Ammon's horn (tissue), 1 donor: ENCODE results near the gene SMIM44.

Experiments
- DNase-seq: peaks from one replicate; pipeline ENCODE4 v3.0.0-alpha.2; 2016; ENCODE audit warnings: low spot score

SMIM44 gene

DNA sequence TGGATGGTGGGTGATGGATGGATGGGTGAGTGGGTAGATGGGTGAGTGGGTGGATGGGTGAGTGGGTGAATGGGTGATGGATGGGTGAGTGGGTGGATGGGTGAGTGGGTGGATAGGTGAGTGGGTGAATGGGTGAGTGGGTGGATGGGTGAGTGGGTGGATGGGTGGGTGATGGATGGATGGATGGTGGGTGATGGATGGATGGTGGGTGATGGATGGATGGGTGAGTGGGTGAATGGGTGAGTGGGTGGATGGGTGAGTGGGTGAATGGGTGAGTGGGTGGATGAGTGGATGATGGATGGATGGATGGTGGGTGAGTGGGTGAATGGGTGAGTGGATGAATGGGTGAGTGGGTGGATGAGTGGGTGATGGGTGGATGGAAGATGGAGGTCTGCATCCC, 5.7 kb downstream of the SMIM44 start:
- DNase-seq, result no peak

DNA sequence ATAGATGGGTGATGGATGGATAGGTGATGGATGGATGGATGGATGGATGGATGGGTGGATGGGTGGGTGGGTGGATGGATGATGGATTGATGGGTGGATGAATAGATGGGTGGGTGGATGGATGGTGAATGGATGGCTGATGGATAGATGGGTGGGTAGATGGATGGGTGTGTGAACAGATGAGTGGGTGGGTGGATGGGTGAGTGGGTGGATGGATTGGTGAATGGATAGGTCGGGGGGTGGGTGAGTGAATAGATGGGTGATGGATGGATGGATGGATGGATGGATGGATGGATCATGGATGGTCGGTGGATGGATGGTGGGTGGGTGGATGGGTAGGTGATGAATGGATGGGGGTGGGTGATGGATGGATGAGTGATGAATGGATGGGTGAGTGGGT, 6.4 kb downstream of the SMIM44 start:
- no peak for DNase-seq

DNA sequence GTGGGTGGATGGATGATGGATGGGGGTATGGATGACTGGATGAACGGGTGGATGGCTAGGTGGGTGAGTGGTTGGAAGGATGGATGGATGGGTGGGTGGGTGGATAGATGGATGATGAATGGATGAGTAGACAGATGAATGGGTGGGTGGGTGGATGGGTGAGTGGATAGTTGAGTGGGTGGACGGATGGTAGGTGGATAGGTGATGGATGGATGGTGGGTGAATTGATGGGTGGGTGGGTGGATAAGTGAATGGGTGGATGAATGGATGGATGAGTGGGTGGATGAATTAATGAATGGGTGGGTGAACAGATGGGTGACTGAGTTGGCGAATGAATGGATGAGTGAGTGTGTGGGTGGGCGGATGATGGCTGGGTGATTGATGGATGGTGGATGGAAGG, 7.8 kb downstream of the SMIM44 start:
- no peak for DNase-seq

DNA sequence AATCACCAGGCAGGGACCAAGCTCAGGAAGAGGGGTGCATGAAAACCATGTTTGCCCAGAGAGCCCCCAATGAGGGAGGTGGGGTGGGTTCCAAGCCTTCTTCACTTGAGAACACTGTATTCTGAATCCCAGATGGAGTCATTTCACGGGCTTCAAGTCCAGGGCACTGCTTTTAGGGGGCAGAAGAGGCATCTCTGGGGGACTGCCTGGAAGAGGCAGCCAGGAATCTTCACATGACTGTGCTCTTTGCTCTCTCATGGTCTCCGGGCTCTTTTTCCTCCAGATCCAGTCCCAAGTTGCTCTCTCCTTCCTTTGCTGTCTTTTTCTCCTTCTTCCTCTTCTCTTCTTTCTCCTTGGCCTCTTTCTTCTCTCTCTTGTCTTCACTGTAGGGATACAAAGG, 8.6 kb downstream of the SMIM44 start:
- DNase-seq, result no peak

DNA sequence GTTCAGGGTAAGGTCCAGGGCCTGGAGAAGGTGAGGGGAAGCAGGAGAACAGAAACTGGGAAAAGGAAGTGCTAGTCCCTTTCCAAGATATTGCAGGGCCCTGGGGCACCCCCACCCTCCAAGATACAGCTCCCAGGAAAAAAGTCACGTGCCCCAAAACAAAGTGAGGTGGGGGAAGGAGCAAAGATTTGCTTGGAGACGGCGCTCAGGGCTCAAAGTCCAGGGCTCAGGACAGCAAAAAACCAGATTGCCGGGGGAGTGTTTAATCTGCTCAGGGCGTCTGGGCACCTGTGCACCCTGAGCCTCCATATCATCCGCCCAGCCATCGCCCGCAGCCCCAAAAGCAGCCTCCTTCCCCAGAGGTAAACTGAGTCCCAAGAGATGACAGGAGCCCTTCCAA, 9.2 kb downstream of the SMIM44 start:
- no peak for DNase-seq

DNA sequence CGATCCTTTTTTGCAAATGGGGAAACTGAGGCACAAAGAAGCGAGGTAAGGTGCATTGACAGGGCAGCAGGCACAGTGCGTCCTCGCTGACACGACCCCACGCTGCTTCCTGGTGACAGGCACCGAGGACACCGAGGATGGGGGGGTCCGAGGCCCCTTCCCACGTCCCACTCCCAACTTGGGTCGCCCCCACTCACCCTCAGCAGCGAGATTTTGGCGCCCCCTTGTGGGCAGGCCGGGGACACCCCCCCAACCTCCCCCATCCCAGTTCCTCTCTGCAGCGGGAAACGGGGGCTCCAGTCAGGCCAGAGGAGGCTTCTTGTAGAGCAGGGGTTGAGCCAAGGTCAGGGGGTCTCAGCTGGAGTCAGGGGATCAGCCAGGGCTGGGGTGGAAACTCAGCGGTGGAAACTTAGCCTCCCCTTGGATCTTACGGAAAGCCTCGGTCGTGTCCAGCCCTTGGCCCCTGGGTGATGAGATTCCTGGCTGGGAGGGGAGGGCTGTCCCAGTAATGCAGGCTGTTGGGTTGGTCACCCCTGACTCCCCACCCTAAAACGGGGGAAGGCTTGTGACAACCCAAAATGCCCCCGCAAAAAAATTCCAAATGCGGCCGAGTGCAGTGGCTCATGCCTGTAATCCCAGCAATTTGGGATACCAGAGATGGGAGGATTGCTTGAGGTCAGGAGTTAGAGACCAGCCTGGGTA, 11.1 kb downstream of the SMIM44 start:
- no peak for DNase-seq

DNA sequence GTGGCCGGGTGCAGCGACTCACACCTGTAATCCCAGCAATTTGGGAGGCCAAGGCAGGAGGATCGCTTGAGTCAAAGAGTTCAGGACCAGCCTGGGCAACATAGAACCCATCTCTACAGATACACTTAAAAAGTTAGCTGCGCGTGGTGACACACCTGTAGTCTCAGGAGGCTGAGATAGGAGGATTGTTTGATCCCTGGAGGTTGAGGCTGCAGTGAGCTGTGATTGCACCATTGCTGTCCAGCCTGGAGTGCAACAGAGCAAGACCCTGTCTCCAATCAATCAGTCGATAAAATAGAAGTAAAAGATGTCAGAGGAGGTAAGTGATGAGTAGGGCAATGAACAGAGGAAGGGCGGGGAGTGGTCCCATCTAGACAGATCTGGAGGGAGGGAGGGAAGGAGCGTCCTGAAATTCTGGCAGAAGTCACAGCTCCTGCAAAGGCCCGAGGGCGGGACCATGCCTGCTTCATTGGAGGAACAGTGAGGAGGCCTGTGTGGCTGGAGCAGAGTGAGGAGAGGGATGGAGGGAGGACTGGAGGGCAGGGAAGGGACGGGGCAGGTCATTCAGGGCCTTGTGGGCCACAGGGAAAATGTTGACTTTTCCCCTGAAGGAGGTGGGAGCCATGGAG, 12.6 kb downstream of the SMIM44 start:
- no peak for DNase-seq

DNA sequence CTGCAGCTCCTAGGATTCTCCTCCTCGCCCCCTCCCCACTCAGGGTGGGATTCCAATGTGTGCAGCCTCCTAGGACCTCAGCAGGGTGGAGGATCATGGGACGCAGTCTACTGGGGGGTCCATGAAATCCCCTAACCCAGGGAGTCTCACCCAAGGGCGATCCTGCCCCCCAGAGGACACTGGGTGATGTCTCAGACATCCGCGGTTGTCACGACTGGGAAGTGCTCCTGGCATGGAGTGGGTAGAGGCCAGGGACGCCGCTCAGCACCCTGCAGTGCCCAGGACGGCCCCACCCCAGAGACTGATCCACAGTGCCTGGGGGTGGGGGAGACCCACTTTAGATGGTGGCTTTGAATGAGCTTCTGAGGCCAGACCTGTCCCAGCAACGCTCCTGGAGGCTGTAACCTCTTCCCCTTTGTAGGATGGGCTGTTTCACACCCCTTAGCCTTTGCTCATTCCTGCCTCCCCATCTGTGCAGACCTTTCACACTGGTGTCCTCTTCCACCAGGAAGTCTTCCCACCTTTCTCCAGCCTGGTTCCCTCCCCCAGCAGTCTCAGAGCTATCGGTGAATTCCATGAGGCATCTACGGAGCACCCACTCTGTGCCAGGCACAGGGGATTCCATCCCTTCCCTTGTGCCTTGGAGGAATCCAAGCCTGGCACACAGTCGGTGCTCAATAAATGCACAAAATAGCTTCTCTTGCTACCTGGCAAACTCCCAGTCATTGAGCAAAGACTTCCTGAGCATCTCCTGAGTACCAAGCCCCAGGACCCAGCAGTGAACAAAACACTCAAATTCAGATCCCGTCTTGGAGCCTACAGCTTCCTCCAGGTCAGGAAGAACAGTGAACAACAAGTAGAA, 13.4 kb downstream of the SMIM44 start:
- no peak for DNase-seq

DNA sequence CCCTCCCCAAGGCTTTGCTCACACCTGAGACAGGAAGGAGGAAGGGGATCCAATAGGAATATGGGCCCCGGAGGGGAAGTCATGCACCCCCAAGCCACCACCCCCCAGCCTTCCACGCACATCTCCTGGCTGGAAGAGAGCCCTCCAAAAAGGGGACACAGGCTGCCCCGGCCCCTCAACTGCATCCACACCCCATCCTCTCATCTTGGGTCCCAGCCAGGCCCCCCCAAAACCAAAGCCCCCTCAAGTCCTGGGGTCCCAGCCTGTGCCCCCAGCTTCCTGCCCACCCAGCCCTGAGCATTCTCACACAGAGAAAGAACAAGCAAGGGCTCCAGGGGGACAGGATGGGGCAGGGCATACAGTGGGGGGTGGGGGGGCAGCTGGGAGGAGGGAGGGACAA, 15.0 kb downstream of the SMIM44 start:
- no peak for DNase-seq

DNA sequence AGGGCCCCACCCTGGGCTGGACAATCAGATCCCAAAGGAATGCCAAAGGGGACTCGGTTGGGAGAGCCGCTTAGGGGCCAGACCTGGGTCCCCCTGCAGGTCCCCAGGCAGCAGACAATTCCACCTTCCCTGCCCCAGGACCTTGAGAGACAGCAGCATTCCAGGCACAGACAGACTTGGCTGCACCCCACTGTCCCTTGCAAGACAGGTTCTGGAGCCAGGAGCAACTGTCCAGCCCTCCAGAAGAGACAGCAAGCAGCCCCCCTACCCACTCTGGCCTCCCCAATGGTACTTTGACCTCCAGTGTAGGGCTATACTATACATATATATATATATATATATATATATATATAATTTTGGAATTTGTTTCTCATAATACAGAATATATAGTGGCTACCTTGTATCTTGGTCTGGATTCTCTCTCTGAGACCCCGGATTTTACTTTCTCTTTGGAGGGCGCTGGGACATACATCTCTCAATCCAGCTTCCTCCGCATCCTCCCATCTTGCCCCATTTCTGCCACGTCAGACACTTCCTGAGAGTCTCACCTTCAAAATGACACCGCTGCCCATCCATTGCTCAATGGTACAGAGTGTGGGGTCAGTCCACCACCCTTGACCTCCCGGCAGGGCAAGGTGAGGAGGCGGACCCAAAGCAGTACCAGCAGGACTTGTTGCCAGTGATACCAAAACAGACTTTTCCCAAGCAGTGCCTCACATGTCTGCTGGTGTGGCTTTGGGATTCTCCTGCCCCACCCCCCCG, 15.6 kb downstream of the SMIM44 start:
- DNase-seq, result no peak

DNA sequence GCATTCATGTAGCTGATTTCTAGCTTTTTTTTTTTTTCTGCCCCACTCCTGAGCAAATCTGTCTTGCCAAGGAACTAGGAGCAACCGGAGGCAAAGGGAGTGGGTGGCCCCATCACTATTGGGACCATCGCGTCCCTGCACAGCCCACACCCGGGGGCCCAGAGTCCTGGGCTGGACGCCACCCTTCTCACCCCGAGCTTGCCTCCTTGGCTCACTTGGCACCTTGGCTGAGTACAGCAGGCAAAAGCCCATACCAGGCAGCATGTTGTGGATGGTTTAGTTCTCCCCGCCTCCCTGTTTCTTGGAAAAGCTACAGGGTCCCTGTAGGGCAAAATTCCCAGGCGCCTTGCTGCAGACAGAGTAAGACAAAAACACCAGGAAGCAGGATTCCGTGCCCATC, 16.6 kb downstream of the SMIM44 start:
- DNase-seq, result peak; percentile 60

DNA sequence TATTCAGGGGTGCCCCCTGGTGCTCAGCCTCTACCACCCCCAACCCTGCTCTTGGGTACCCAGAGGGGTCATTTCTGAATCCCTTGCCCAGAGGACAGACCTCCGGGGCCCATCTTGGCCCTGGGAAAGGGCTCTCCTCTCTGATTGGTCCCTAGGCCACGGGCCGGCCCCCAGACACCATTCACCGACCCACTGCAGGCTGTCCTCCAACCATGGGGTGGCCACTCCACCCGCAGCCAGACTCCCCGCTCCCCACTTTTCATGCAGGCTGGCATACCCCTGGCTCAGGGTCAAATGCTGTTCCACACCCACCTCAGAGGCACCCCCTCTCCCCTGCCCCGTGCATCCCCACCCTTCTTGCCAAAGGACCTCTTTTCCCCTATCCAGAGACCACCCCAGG, 17.7 kb downstream of the SMIM44 start:
- no peak for DNase-seq

DNA sequence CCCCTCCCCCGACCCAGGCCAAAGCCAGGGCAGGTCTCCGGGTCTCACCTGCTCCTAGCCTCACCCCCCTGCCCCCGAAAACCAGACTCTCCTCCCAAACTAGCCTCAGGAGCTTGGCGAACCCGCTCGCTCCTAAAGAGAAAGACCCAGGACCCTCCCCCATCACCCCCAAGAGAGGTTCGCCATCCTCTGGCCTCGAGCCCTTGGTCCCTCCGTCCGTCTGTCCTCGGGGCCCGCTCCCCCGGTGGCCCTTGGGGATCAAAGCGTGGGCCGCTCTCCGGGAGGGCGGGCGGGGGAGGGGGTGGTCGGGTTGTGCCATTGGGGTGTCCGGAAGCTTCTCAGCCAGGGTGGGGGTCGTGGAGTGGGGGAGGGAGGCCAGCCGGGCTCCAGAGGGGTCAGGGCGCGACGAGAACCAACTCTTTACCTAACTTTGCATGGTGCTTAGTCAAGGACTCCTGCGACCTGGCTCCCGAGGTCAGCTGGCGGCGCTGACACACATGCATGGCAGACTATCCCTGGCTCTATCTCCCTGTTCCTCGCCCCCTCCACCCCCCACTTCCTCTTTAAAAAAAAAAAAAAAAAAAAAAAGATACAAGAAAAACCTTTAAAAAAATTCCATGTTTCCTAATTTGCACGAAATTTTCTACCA, 18.5 kb downstream of the SMIM44 start:
- DNase-seq, result no peak

DNA sequence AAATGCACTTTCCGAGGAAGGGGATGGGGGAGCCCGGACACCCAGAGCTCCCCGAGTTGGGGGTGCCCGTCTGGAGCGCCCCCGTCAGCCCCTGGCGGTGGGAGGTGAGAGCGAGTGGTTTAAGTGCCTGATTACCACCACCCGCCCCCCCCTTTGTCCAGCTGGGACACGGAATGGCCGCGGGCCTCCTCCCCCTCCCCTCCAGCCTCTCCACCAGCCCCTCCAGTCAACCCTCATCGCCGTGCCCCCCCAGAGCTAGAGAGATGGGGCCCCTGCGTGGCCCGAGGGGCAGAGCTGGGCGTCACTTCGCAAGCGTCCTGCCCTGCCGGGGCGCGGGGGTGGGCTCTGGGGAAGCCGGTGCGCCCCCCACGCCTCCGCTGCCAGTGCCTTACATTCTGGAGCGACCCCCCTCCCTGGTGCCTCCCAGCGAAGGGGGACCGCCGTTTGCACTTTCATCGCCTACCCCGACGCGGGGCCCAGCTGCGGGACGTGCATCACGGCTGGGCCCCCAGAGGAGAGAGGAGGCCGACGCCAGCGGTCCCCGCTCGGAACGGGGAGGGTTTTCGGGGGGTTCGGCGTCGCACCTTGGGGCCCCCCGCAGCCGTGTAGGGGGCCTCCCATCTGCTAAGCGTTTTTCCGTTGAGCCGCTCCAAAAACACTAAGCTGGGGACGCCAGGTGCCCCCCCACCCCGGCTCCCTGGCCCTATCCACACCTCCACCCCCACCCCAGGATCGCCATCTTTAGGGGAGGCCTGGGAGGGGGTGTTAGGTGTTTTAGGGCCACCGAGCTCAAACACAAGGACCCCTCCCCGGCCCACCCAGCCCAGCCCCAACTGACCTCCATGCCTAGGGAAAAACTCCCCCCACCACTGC, 19.3 kb downstream of the SMIM44 start:
- DNase-seq, result no peak

DNA sequence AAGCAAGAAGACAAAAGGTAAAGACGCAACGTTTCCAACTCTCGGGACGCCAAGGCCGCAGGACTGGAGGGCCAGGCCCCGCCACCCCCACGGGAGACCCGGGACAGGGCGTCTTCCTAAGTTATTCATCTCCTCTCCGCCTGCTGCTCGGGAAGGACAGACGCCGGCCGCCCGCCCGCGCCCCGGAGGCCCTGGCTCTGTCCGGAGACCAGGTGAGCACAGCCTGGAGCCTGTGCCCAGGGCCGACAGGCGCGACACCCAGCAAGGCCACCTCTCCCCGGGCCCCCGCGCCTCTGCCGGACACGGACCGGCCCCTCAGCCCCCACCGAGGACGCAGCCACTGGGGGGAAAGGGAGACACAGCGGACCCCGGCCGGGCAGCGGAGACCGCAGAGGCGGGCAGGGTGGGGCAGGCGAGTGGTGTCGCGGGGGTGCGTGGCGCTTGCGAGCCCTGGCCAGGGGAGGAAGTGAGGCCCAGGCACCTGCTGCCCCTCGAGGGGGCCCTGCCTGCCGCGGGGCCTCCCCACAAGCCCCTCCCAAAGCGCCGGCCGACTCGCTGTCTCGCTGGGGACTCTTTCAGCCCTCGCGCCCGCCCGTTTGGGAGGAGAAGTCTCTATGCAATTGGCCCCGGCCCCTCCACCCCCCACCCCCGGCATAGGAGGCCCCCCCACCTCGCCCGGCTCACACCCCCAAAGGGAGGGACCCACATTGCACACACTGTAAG, 20.1 kb downstream of the SMIM44 start:
- DNase-seq, result no peak

DNA sequence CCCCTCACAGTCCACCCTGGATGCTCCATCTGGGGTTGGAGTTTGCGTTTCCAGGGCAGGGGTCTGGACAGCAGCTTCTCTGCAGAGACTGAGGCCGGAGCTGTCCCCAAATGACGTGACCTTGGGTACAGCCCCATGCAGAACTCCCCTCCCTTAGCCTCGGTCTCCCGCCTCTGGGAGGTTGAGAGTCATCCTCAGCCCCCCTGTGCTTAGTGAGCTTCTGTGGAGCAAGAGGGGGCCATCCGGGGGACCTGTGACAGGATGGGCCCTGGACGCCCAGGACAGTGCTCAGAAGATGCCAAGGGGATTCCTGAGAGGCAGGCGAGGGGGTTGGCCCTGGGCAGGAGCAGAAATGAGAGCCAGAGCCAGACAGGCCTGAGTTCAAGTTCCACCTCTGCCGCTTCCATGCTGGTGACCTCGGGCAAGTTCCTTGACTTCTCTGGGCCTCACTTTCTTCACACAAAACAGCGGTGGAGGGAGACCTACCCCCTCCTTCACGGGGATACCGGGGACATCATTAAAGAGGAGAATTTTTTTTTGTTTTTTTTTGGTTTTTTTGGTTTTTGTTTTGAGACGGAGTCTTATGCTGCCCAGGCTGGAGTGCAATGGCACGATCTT, 23.2 kb downstream of the SMIM44 start:
- no peak for DNase-seq

DNA sequence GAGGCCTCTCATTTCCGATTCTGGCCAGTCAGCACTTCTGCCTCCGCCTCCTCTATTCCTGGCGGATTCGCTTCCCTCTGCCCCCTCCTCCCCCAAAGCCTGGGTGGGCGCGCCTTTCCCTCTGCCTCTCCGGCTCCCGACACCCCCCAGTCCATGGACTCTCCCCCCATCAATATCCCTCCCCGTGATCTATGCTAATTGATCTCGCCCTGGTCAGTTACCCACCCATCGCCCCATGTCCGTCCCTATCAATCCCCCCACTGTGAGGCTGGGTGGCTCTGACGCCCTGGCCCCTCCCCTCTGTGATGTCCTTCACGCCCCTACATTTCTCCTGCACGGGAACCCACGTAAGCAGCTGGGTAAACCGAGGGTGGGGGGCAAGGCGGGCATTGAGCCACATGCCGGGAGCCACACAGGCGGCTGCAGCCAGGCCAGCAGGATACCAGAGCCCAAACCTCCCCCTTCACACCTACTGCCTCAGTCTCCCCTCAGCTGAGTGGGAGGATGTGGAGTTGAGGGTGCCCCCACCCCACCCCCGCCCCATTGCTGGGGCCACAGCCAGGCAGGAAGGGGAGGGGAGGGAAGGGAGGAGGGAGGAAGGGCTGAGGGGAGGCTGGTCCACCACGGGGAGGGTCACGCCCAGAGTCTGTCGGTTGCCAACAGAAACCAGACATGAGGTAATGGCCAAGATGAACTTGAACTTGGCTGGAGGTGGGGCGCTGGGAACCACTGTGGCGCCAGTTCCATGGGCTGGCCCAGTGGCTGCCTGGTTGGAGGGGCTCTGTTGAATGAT, 24.0 kb downstream of the SMIM44 start:
- peak; percentile 88 for DNase-seq

DNA sequence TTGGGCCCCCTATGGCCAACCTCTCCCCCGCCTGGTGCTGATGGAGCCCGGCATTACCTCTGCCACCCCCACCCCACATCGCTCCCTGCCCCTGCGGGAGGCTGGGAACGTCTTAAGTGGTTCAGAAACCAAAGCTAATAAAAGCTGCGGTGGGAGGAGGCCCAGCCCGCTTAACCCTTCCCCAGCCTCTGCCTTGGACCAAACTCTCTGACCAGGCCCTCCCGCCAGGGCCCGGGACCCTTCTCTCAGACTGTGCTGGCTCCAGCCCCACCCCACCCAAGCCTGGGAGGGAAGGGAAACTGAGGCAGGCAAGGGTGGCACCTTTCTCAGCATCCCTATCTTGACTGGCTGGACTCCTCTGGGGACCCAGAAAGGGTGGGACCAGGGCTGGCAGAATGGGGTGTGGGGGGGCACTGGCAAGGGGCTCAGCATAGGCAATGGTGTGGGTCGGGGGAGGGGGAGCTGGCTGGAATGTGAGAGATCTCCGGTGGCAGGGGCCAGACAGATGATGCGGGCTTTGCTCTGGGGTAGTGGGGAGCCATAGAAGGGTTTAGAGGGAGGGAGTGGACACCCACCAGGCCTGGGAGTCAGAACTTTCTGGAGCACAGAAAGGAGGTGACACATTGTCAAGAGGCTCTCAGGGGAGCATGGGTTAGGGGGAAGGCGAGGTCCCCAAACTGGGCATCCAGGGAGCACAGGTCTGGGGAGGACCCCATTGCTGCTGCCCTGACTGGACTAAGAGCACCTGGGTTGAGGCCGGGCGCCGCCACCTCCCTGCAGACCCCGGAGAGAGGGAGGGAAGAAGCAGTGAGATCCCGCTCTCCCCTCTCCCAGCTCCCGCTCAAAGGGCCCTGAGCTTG, 24.8 kb downstream of the SMIM44 start:
- DNase-seq, result no peak
